AG09319 (cell line): ENCODE results near the gene PRSS33.

Experiments used
- DNase-seq: peaks from one replicate; pipeline ENCODE4 v3.0.0-alpha.2; 2010; ENCODE audit warnings: low read depth; ENCODE audit errors: extremely low read depth
- CTCF ChIP-seq: IDR thresholded peaks from 2 replicates; pipeline ENCODE4 v1.5.1; 2011; ENCODE audit warnings: low read depth, mild to moderate bottlenecking, inconsistent platforms, low read length, moderate library complexity

PRSS33 gene

GRCh38 chr16:2761886-2762583 is 25.3 kb downstream of the PRSS33 start:
- no peak for TF ChIP-seq CTCF
- no peak for DNase-seq

GRCh38 chr16:2761472-2761871 is 25.9 kb downstream of the PRSS33 start:
- no peak for TF ChIP-seq CTCF
- DNase-seq, result no peak

- no peak for TF ChIP-seq CTCF
- DNase-seq, result no peak
Observed at GRCh38 chr16:2757344-2757743, 30.0 kb downstream of the PRSS33 start.

GRCh38 chr16:2756288-2757015 is 30.9 kb downstream of the PRSS33 start:
- TF ChIP-seq CTCF, result no peak
- no peak for DNase-seq

GRCh38 chr16:2755158-2755557 is 32.2 kb downstream of the PRSS33 start:
- TF ChIP-seq CTCF, result no peak
- no peak for DNase-seq

- TF ChIP-seq CTCF, result no peak; the same call in 1 of the 2 replicates
- no peak for DNase-seq
Observed at GRCh38 chr16:2753733-2754020, 33.7 kb downstream of the PRSS33 start.

- peak; percentile 56 for DNase-seq
- no peak for TF ChIP-seq CTCF
Observed at GRCh38 chr16:2752850-2753732, 34.3 kb downstream of the PRSS33 start.
